LNCAP (cell line): Measurements from ENCODE around the gene RAD51.

Source experiments
- TF ChIP-seq, protein P1 (sequence below): fragments of 450-650 bp; IDR thresholded peaks from 2 replicates; pipeline ENCODE4 v1.5.1; 2017; ENCODE audit warnings: mild to moderate bottlenecking

RAD51 gene

DNA sequence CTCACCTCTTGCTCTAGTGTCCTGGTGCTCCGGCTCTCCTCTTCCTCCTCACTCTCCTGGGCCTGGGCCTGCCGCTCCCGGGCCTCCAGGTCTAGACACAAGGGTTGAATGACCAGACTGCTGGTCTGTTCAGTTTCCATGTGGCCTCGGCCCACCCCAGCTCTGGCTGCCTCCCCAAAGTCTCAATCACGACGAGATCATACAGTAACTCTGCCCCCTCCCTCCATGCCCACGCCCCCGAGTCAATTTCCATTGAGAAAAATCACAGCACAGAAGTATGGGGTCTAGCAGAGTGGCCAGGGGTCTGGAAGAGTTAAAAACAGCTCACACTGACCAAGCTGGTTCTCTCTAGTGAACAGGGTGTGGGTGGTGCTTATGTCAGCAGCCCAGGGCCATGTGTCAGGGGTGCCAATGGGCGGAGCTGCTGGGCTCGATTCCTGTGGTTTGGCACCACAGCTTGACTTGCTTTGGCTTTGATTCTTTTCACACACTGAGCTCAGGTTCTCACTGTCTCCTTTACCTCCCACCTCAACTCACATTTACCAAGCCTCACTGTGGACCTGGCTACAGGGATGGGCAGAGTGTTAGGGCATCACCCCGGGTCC, 81.7 kb downstream of the RAD51 start:
- TF ChIP-seq, protein P1, sequence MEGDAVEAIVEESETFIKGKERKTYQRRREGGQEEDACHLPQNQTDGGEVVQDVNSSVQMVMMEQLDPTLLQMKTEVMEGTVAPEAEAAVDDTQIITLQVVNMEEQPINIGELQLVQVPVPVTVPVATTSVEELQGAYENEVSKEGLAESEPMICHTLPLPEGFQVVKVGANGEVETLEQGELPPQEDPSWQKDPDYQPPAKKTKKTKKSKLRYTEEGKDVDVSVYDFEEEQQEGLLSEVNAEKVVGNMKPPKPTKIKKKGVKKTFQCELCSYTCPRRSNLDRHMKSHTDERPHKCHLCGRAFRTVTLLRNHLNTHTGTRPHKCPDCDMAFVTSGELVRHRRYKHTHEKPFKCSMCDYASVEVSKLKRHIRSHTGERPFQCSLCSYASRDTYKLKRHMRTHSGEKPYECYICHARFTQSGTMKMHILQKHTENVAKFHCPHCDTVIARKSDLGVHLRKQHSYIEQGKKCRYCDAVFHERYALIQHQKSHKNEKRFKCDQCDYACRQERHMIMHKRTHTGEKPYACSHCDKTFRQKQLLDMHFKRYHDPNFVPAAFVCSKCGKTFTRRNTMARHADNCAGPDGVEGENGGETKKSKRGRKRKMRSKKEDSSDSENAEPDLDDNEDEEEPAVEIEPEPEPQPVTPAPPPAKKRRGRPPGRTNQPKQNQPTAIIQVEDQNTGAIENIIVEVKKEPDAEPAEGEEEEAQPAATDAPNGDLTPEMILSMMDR: no peak
